Measurements from ENCODE around the gene ITIH1. TPM values are rescaled to one million over a fixed set of nuclear protein-coding genes. Genes with fewer than 3 reads are reported as not detected.
"Not testable (repeated sequence)": the region's sequence is repeated elsewhere in the genome, so short reads cannot be mapped to it uniquely, and the experiment has no call there.

ITIH1 gene
- total RNA-seq, 1 donor from 2014 or later = 0.94 TPM

- no peak for DNase-seq
These were observed 3.2 kb upstream of the ITIH1 start for GRCh38 chr3:52774066-52774713.

GRCh38 chr3:52774901-52775864 lies 2.2 kb upstream of the ITIH1 start:
- DNase-seq = no peak

GRCh38 chr3:52775877-52776276 lies 1.5 kb upstream of the ITIH1 start:
- DNase-seq = no peak

GRCh38 chr3:52776486-52776885 lies 913 bp upstream of the ITIH1 start:
- not testable (repeated sequence) for DNase-seq

- DNase-seq = no peak
These were observed 783 bp downstream of the ITIH1 start for GRCh38 chr3:52777959-52778805.

GRCh38 chr3:52779011-52779836 lies 1.8 kb downstream of the ITIH1 start:
- DNase-seq = no peak

GRCh38 chr3:52779837-52780585 lies 2.6 kb downstream of the ITIH1 start:
- DNase-seq = no peak

GRCh38 chr3:52781741-52782140 lies 4.3 kb downstream of the ITIH1 start:
- DNase-seq = no peak

- DNase-seq = no peak
These were observed 5.2 kb downstream of the ITIH1 start for GRCh38 chr3:52782412-52783210.

- no peak for DNase-seq
These were observed 5.8 kb downstream of the ITIH1 start for GRCh38 chr3:52783211-52783555.

GRCh38 chr3:52784021-52784621 lies 6.7 kb downstream of the ITIH1 start:
- DNase-seq = no peak

GRCh38 chr3:52784931-52785590 lies 7.7 kb downstream of the ITIH1 start:
- DNase-seq = no peak

- no peak for DNase-seq
These were observed 9.2 kb downstream of the ITIH1 start for GRCh38 chr3:52786330-52787215.

- no peak for DNase-seq
These were observed 9.8 kb downstream of the ITIH1 start for GRCh38 chr3:52787246-52787645.

GRCh38 chr3:52787672-52788625 lies 10.6 kb downstream of the ITIH1 start:
- no peak for DNase-seq

- no peak for DNase-seq
These were observed 11.7 kb downstream of the ITIH1 start for GRCh38 chr3:52788890-52789745.
